GM19099 (cell line): ENCODE results near the gene SCGB1C1.
"Not testable (repeated sequence)": the region's sequence is repeated elsewhere in the genome, so short reads cannot be mapped to it uniquely, and the experiment has no call there.

Experiments used
- POLR2A ChIP-seq: IDR thresholded peaks from 3 replicates; pipeline ENCODE4 v1.6.1; 2011; ENCODE audit warnings: low read depth; ENCODE audit not compliant: insufficient read length; ENCODE audit errors: extremely low read depth

Gene SCGB1C1

GRCh38 chr11:192674-193128 is at the start of gene SCGB1C1:
Gene SCGB1C1 (plus strand): TSS chr11:193078. CDS start chr11:193100, 22 bp downstream.
- not testable (repeated sequence) for TF ChIP-seq POLR2A

GRCh38 chr11:196786-197731 is 4.2 kb downstream of the SCGB1C1 start:
- no peak for TF ChIP-seq POLR2A

GRCh38 chr11:197741-198235 is 4.9 kb downstream of the SCGB1C1 start:
- TF ChIP-seq POLR2A: no peak

- no peak for TF ChIP-seq POLR2A
These were observed 5.4 kb downstream of the SCGB1C1 start for GRCh38 chr11:198236-198806.

GRCh38 chr11:199004-199581 is 6.2 kb downstream of the SCGB1C1 start:
- no peak for TF ChIP-seq POLR2A

GRCh38 chr11:199782-200181 is 6.9 kb downstream of the SCGB1C1 start:
- TF ChIP-seq POLR2A: no peak

GRCh38 chr11:200224-201003 is 7.5 kb downstream of the SCGB1C1 start:
- TF ChIP-seq POLR2A: no peak

GRCh38 chr11:201966-202365 is 9.1 kb downstream of the SCGB1C1 start:
- no peak for TF ChIP-seq POLR2A

GRCh38 chr11:202490-202889 is 9.6 kb downstream of the SCGB1C1 start:
- no peak for TF ChIP-seq POLR2A

- TF ChIP-seq POLR2A: no peak
These were observed 10.4 kb downstream of the SCGB1C1 start for GRCh38 chr11:203056-203944.

- TF ChIP-seq POLR2A: no peak
These were observed 11.2 kb downstream of the SCGB1C1 start for GRCh38 chr11:203945-204586.

- TF ChIP-seq POLR2A: no peak
These were observed 11.8 kb downstream of the SCGB1C1 start for GRCh38 chr11:204587-205109.
